Astrocyte of the hippocampus (primary cell): ENCODE data around the gene TMEM130.
"Not testable (repeated sequence)": the region's sequence is repeated elsewhere in the genome, so short reads cannot be mapped to it uniquely, and the experiment has no call there.

Experiments
- DNase-seq: peaks from one replicate; pipeline ENCODE4 v3.0.0; 2011; ENCODE audit warnings: low read depth, low spot score

Gene TMEM130

DNA sequence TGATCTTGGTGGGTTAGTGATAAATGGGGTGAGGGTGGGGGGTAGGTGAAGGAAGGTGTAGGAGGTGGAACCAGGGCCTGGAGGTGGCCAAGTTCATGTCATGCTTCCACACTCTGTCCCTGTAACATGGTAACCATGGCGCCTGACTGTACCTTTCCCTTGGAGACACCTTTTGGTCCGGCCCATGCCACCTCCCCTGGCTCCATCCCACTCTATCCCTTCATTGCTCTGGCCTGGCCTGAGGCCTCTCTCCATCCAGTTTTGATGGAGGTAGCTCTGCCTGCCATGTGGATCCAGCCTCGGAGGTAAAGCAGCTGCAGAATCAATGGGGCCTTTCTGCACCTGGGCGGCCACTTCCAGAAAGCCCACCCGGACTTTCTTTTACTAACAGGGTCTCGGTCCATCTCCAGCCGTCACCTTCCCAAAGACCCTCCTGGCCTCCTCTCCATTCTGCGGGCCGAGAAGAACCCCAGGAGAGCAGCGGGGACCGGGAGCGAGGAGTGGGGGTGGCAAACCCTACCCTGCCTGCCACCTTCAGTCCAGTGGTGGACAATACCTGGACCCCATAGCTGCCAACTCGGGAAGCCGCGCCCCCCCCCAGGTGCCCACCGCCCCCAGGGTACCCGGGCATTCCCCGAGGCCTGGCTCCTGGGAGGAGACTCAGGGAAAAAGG is 8.0 kb upstream of the TMEM130 start:
- no peak for DNase-seq

GRCh38 chr7:98877146-98877545 is 7.3 kb upstream of the TMEM130 start:
- no peak for DNase-seq

DNA sequence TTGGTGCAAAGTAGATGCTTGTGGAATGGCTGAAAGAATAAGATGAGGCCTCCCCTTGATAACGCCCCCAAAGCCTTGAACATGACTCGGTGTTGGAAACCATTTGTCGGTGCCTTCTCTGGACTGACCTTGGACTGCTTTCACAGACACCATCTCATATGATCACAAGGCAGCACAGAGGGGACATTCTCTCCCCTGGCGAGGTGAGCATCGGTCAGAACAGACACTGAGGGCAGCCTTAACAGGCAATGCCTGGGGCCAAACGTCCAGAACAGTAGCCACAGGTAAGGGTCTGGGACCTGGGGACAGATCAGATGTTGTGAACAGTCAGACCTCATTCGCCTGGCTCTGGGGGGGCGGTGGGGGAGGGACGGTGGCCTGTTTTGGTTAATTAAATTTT is 5.7 kb upstream of the TMEM130 start:
- DNase-seq, result no peak

DNA sequence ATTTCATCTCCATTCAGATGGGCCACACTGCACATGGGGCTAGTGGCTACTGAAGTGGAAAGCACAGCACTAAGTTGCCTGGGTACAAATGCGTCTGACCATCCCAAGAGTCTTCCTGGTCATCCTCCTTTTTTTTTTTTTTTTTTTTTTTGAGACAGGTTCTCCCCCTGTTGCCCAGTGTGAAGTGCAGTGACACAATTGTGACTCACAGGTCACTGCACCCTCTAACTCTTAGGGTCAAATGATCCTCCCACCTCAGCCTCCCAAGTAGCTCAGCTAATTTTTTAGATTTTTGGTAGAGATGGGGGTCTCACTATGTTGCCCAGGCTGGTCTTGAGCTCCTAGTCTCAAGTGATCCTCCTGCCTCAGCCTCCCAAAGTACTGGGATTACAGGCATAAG is 5.1 kb upstream of the TMEM130 start:
- DNase-seq, result no peak

GRCh38 chr7:98873610-98874009 is 3.8 kb upstream of the TMEM130 start:
- not testable (repeated sequence) for DNase-seq

DNA sequence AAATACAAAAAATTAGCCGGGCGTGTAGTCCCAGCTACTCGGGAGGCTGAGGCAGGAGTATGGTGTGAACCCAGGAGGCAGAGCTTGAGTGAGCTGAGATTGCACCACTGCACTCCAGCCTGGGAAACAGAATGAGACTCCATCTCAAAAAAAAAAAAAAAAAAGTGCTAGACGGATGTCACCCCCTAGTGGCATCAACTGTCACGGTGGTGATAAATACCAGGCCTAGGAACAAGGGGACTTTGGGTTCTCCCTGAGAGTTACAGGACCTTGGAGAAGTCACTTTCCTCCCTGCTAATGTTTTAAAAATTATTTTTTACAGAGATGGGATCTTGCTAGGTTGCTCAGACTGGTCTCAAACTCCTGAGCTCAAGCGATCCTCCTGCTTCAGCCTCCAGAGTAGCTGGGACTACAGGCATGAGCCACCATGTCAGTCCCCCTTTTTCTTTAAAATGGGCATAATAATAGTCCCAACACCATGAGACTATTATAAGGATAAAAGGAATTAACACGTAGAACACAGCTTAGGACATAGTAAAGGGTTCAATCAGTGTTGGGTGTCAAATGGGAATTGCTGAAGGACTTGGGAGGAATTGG is 2.6 kb upstream of the TMEM130 start:
- peak; percentile 18 for DNase-seq

- DNase-seq, result no peak
These were observed 1.1 kb upstream of the TMEM130 start for GRCh38 chr7:98870807-98871491.

GRCh38 chr7:98870121-98870651 is 372 bp upstream of the TMEM130 start:
- DNase-seq, result peak; percentile 67

GRCh38 chr7:98869027-98869596 is 702 bp downstream of the TMEM130 start:
- peak; percentile 12 for DNase-seq

DNA sequence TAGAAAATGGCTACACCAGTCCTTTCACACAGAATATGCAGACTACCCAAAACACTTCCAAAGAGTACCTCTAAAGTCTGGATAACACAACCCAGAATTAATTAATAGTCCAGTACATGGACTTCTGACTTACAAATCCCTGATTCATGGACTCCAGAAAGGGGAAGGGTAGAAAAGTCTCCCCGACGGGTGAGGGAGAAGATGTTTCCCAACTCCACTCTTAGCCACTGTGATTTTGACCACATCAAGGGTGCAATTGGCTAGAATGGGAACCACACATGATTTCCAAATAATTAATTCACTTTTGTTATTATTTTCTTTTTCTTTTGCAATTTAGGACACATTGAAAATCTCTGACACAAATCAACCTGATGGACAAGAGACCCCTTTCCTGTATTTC is 1.4 kb downstream of the TMEM130 start:
- no peak for DNase-seq

GRCh38 chr7:98866765-98867164 is 3.0 kb downstream of the TMEM130 start:
- DNase-seq, result no peak

- DNase-seq, result no peak
These were observed 3.5 kb downstream of the TMEM130 start for GRCh38 chr7:98866351-98866750.

GRCh38 chr7:98864731-98865453 is 4.9 kb downstream of the TMEM130 start:
- DNase-seq, result peak; percentile 11

DNA sequence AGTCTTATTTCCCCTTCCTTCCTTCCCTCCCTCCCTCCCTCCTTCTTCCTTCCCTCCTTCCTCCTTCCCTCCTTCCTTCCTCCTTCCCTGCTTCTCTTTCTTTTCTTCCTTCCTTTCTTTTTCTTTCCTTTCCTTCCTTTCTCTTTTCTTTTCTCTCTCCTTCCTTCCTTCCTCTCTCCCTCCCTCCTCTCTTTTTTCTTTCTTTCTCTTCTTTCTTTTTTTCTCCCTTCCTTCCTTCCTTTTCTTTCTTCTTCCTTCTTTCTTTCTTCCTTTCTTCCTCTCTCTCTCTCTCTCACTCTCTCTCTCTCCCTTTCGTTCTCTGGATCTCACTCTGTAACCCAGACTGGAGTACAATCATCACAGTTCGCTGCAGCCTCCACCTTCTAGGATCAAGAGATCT is 6.2 kb downstream of the TMEM130 start:
- DNase-seq, result no peak

- no peak for DNase-seq
These were observed 6.9 kb downstream of the TMEM130 start for GRCh38 chr7:98862716-98863420.

GRCh38 chr7:98862203-98862602 is 7.6 kb downstream of the TMEM130 start:
- no peak for DNase-seq

GRCh38 chr7:98860071-98860470 is 9.7 kb downstream of the TMEM130 start:
- DNase-seq, result no peak

GRCh38 chr7:98855610-98856422 is 14.0 kb downstream of the TMEM130 start:
- DNase-seq, result no peak

DNA sequence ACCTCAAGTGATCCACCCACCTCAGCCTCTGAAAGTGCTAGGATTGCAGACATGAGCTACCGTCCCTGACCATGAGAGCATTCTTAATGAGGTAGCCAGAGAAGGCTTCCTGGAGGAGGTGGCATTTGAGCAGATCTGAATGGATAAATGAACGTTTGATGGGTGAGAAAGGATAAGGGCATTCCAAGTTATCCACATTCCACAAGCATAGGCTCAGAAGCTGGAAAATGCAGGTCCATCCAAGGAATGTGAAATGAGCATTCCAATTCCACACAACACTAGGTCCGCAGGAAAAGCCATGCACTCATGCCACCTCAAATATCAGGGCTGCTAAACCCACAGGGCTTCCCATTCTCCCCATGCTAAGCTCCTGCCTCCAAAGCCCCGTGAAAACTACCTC is 17.0 kb downstream of the TMEM130 start:
- peak; percentile 76 for DNase-seq

DNA sequence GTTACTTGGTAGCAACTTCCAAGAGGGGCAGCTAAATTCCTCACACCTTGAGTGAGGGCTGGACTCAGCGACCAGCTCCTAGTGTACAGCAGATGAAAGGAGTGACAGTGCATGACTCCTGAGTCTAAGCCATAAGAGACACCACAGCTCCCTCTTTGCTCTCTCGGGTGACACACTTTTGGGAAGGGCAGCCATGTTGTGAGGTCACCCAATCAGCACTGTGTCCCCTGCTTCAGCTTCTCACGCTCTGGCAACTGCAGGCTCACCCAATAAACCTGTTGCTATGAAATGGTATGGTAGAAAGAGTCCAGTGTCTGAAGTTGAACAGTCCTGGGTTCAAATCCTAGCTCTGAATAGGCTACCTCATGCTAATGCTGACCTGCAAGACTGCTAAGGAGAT is 20.9 kb downstream of the TMEM130 start:
- no peak for DNase-seq
